CD4-positive, alpha-beta T cell treated with Interleukin-2 at 100 ng/mL for 4 hours (primary cell): ENCODE data around the gene ZNF778.
"Not testable (repeated sequence)": the region's sequence is repeated elsewhere in the genome, so short reads cannot be mapped to it uniquely, and the experiment has no call there.

Experiments
- DNase-seq: peaks from one replicate; pipeline ENCODE4 v3.0.0-alpha.2; 2020; ENCODE audit warnings: low spot score

ZNF778 gene

GRCh38 chr16:89257757-89258465 is 40.4 kb downstream of the ZNF778 start:
- no peak for DNase-seq

- DNase-seq = not testable (repeated sequence)
Measured at GRCh38 chr16:89259901-89260300, 42.4 kb downstream of the ZNF778 start.

GRCh38 chr16:89261691-89262563 is 44.4 kb downstream of the ZNF778 start:
- no peak for DNase-seq

GRCh38 chr16:89264800-89265550 is 47.5 kb downstream of the ZNF778 start:
- DNase-seq = no peak

- no peak for DNase-seq
Measured at GRCh38 chr16:89265647-89266046, 48.1 kb downstream of the ZNF778 start.

- no peak for DNase-seq
Measured at GRCh38 chr16:89266521-89267134, 49.1 kb downstream of the ZNF778 start.

GRCh38 chr16:89267746-89268145 is 50.2 kb downstream of the ZNF778 start:
- DNase-seq = not testable (repeated sequence)

- DNase-seq = no peak
Measured at GRCh38 chr16:89268585-89268984, 51.1 kb downstream of the ZNF778 start.

GRCh38 chr16:89268987-89269735 is 51.7 kb downstream of the ZNF778 start:
- DNase-seq = no peak

- no peak for DNase-seq
Measured at GRCh38 chr16:89269805-89270665, 52.5 kb downstream of the ZNF778 start.

- DNase-seq = no peak
Measured at GRCh38 chr16:89270666-89271345, 53.3 kb downstream of the ZNF778 start.

- no peak for DNase-seq
Measured at GRCh38 chr16:89272631-89273030, 55.1 kb downstream of the ZNF778 start.

GRCh38 chr16:89273741-89274472 is 56.4 kb downstream of the ZNF778 start:
- no peak for DNase-seq

- no peak for DNase-seq
Measured at GRCh38 chr16:89274561-89275283, 57.2 kb downstream of the ZNF778 start.

- DNase-seq = no peak
Measured at GRCh38 chr16:89275284-89275584, 57.7 kb downstream of the ZNF778 start.

- DNase-seq = no peak
Measured at GRCh38 chr16:89275837-89276720, 58.6 kb downstream of the ZNF778 start.

GRCh38 chr16:89277049-89277448 is 59.5 kb downstream of the ZNF778 start:
- no peak for DNase-seq
